Measurements from ENCODE around the gene LSG1.
A peak's percentile ranks its signal among the peaks of the same experiment; 100 is the strongest.

The LSG1 gene

DNA sequence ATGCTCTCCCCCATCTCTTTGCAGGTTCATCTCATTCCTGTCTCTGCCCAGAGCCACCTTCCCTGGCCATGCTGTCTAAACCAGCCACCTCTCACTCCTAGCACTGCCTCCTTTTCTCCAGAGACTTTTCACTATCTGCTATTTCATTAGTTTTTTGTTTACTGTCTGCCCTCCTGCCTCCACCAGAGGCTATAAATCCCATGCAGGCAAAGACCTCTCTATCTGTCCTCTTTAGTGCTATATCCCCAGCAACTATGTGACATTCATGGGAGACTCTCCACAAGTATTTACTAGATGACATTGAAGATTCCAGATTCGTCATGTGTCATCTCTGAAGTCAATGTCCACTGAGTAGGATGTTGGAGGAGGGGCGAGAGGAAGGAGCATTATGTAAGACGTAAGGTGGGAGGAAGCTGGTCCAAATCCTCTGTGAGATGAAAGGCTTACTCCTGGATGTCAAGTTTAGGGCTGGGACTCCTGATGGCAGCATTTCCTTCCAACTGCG is 10.2 kb upstream of the LSG1 start:
- Mint-ChIP-seq H3K4me3 (no peak overlapping the region), H3K27ac (no peak overlapping the region)

DNA sequence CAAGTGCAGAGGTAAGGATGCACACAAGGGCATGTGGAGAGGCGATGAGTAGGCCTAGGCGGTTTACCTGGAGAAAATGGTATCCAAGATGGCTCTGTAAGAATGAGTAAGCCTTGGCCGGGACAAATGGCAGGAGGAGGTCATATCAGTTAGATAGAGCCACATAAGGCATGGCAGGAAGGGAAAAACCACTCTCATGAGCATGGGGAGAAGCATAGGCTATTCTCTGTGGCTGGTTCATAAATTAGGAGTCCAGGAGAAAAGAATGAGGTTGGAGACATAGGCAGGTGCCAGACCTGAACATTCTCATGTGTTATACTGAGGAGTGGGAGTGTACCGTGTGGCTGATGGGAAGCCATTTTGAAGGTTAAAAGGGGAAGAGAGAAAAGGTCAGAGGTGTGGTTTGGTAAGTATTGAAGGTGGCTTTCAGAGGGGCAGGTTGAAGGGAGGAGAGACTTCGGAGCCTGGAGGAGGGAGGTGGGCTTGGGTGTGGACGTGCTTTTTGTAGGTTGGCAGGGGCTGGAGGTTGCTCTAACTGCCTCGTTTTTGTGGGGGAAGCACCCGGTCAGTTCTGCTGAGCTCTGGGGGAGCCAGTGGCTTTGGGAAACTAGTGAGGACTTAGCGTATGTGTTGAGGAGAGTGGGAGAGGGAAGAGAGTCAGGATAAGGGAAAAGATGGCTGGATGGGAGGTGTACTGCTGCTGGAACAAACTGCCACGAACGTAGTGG is 9.1 kb upstream of the LSG1 start:
- H3K27ac Mint-ChIP-seq = no peak overlapping the region
- DNase-seq (ENCODE audit: low spot score) = no peak
- no peaks in the 10 kb centered on the region for H3K9me3 Mint-ChIP-seq
- peaks cover 32% of the 10 kb centered on the region for H3K27me3 Mint-ChIP-seq (ENCODE audit: low read depth)
- H3K4me1 Mint-ChIP-seq (ENCODE audit: low read depth) = peaks cover 25% of the 10 kb centered on the region
- H3K36me3 Mint-ChIP-seq (ENCODE audit: low read depth) = no peaks in the 10 kb centered on the region
- no peak overlapping the region for H3K4me3 Mint-ChIP-seq

More for the DNA sequence above, 10.2 kb upstream of the LSG1 start:
- Mint-ChIP-seq H3K27me3 (ENCODE audit: low read depth) (peaks cover 37% of the 10 kb centered on the region), H3K36me3 (ENCODE audit: low read depth) (no peaks in the 10 kb centered on the region), H3K4me1 (ENCODE audit: low read depth) (peaks cover 30% of the 10 kb centered on the region), H3K9me3 (no peaks in the 10 kb centered on the region)
- no peak for DNase-seq (ENCODE audit: low spot score)

DNA sequence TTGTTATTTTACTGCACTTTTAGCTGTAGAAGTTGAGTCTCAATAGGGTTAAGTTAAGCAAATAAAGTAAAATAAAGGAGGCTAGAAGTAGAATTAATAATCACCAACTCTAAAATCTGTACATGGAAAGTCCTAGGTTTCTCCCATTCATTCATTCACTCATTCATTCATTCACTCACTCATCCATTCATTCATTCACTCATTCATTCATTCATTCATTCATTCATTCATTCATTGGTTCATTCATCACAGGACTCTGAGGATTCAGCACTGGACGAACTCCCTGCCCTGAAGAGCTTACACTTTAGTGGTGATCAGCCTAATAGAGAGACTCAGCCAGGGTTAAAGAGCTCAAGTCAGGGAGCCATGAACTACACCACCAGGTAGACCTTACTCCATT is 4.5 kb upstream of the LSG1 start:
- no peak for DNase-seq (ENCODE audit: low spot score)
- Mint-ChIP-seq H3K36me3 (ENCODE audit: low read depth) (no peaks in the 10 kb centered on the region), H3K4me1 (ENCODE audit: low read depth) (peaks cover 11% of the 10 kb centered on the region), H3K9me3 (no peaks in the 10 kb centered on the region), H3K4me3 (no peak overlapping the region), H3K27ac (no peak overlapping the region), H3K27me3 (ENCODE audit: low read depth) (peaks cover 6% of the 10 kb centered on the region)

DNA sequence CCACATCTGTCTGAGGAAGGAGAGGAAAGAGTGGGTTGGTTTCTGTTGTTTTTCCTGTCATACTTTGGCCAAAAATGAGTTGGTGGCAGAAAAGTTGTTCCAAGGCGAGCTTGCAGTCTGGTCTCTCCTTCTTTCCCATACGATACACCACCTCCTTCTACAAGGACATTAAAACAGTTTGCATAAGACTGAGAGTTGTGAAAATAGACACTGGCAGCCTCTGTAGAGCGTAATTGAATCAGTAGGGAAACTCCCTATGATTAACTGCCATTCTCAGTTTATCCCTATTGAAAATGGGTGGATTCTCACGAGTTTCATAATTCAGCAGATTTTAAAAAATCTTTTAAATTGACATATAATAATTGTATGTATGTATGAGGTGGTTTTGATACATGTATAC is 3.7 kb upstream of the LSG1 start:
- Mint-ChIP-seq H3K9me3 (no peaks in the 10 kb centered on the region), H3K4me1 (ENCODE audit: low read depth) (peaks cover 16% of the 10 kb centered on the region), H3K36me3 (ENCODE audit: low read depth) (no peaks in the 10 kb centered on the region), H3K27ac (no peak overlapping the region), H3K4me3 (peak overlapping the region; percentile 33), H3K27me3 (ENCODE audit: low read depth) (no peaks in the 10 kb centered on the region)
- no peak for DNase-seq (ENCODE audit: low spot score)

DNA sequence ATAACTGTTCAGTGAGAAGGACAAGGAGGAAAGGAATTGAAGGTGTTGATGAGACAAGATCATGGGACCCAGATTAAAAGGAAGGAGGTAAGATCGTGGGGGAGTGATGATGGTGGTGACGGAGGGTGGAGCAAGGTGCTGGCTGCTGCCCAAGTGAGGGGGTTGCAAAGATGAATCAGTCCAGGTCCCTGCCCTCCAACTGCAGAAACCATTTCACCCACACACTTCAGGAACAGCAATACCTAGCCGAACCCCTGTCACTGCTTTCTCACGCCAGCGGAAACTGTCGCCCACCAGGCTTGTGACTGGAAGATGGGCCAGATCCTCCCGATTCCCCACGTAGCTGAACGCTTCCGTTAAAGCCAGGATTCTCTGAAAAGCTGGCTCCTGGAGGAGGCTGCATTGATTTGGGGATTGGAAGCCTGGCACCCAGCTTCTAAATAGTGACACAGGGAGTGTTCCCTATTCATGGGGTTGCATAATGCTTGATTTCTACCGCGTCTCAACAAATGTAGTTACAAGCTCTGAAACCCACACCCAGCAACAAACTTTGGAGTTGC is 3.2 kb upstream of the LSG1 start:
- Mint-ChIP-seq H3K9me3 (no peaks in the 10 kb centered on the region), H3K4me3 (peak overlapping the region; percentile 39), H3K4me1 (ENCODE audit: low read depth) (peaks cover 18% of the 10 kb centered on the region), H3K36me3 (ENCODE audit: low read depth) (no peaks in the 10 kb centered on the region), H3K27ac (peak overlapping the region; percentile 37), H3K27me3 (ENCODE audit: low read depth) (no peaks in the 10 kb centered on the region)
- DNase-seq (ENCODE audit: low spot score) = peak; percentile 73

DNA sequence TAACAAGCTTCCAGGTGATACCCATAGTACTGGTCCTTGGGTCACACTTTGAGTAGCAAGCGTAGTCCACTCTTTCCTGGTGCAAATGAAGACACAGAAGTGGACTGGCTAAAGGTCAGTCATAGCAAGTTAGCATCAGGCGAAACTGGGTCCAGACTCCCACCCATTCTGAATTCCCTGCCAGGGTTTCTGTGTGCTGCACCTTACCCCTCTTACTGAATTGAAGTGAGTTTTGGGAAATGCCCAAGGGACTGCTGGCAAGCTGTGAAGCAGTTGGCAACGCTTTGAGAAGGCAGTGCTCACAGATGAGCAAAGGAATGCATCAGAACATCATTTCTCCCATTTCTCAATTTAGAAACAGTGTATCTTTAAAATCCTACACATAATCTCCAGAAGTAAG is 1.8 kb upstream of the LSG1 start:
- no peaks in the 10 kb centered on the region for H3K9me3 Mint-ChIP-seq
- no peak for DNase-seq (ENCODE audit: low spot score)
- H3K27ac Mint-ChIP-seq = no peak overlapping the region
- H3K27me3 Mint-ChIP-seq (ENCODE audit: low read depth) = no peaks in the 10 kb centered on the region
- peaks cover 8% of the 10 kb centered on the region for H3K36me3 Mint-ChIP-seq (ENCODE audit: low read depth)
- H3K4me3 Mint-ChIP-seq = no peak overlapping the region
- H3K4me1 Mint-ChIP-seq (ENCODE audit: low read depth) = peaks cover 21% of the 10 kb centered on the region

DNA sequence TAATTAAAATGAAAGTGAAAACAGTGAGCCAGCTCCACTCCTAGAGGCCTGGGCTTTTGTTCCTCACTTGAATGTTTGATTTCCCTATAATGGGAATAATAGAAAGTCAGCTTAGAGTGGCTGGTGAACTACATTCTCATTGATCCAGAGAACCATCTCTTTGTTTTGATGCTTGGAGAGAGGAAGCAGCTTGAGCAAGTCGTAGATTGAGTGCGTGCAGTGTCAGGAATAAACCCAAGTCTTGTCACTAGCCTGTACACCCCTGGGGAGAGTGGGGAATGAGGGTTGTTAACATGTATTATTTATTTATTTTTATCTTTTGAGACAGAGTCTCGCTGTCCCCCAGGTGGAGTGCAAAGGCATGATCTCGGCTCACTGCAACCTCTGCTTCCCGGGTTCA is 885 bp upstream of the LSG1 start:
- Mint-ChIP-seq H3K36me3 (ENCODE audit: low read depth) (peaks cover 11% of the 10 kb centered on the region), H3K4me3 (peak overlapping the region; percentile 99), H3K4me1 (ENCODE audit: low read depth) (peaks cover 23% of the 10 kb centered on the region), H3K27me3 (ENCODE audit: low read depth) (no peaks in the 10 kb centered on the region), H3K9me3 (no peaks in the 10 kb centered on the region), H3K27ac (peak overlapping the region; percentile 66)
- DNase-seq (ENCODE audit: low spot score) = no peak

DNA sequence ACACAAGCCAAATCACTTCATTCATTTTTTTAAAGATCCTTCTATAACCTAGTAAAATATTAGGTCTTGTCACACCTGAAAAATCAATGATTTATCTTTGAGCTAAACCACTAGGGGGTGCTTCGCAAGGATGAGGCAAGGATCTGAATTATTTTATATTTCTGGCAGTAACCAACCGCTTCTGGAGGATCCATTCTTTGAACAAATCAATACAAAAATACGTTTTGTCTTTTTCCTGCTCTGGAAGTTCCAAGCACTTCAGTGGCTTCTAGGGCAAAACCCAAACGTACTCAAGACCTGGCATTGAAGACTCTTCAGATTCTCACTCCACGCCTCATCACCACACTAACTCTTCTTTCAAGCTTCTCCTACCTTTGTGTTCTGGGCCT is 486 bp downstream of the LSG1 start:
- no peak for DNase-seq (ENCODE audit: low spot score)
- Mint-ChIP-seq H3K4me1 (ENCODE audit: low read depth) (peaks cover 23% of the 10 kb centered on the region), H3K27me3 (ENCODE audit: low read depth) (no peaks in the 10 kb centered on the region), H3K9me3 (no peaks in the 10 kb centered on the region), H3K36me3 (ENCODE audit: low read depth) (peaks cover 14% of the 10 kb centered on the region), H3K4me3 (peak overlapping the region; percentile 99), H3K27ac (peak overlapping the region; percentile 97)

DNA sequence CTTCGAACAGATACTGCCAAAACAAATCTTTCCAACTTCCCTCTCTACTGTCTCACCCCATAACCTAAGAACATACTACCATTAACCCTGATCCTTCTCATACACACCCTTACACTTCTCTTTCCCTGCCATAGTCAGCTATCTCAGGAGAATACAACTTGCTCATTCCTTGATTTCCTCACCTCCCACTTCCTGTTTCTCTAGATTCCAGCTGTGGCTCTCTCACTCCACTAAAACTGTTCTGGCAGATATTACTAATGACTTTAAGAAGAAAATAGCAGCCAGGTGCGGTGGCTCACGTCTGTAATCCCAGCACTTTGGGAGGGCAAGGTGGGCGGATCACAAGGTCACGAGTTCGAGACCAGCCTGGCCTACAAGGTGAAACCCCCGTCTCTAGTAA is 4.6 kb downstream of the LSG1 start:
- Mint-ChIP-seq H3K9me3 (no peaks in the 10 kb centered on the region), H3K4me3 (no peak overlapping the region), H3K36me3 (ENCODE audit: low read depth) (peaks cover 32% of the 10 kb centered on the region), H3K27me3 (ENCODE audit: low read depth) (no peaks in the 10 kb centered on the region), H3K27ac (no peak overlapping the region), H3K4me1 (ENCODE audit: low read depth) (peaks cover 14% of the 10 kb centered on the region)
- no peak for DNase-seq (ENCODE audit: low spot score)

DNA sequence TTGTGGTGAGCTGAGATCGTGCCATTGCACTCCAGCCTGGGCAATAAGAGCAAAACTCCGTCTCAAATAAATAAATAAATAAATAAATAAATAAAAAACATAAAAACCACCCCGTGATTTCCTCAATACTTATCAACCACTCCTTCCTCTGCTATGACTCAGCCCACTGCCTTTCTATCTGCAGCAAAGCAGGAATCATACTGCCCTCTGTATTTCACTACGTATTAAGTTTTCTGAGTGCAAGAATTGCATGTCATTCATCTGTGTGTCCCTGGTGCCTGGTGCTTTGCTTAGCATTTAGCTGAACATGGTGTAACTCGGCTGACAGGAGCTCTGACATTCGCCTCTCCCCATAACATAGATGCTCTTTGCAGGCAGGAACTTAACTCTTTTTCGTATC is 7.1 kb downstream of the LSG1 start:
- Mint-ChIP-seq H3K4me3 (no peak overlapping the region), H3K27me3 (ENCODE audit: low read depth) (no peaks in the 10 kb centered on the region), H3K36me3 (ENCODE audit: low read depth) (peaks cover 42% of the 10 kb centered on the region), H3K4me1 (ENCODE audit: low read depth) (peaks cover 18% of the 10 kb centered on the region), H3K27ac (no peak overlapping the region), H3K9me3 (no peaks in the 10 kb centered on the region)
- no peak for DNase-seq (ENCODE audit: low spot score)

DNA sequence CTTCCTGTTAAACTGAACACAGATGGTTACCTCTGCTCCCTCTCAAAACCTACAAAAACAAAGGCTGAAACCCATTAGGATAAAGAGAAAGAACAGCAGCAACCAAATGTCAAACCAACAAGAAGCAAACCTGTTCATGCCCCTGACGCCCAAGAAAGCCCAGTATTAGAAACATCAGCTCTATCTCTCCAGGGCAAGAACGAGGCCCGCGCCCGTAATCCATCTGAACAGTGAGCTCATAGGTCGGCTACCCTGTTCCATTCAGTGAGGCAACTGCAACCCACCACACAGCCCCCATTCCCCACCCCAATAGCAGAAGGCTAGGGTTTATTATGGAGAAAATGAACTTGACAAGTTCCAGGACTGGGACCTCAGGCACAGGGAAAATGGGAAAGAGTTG is 10.0 kb downstream of the LSG1 start:
- Mint-ChIP-seq H3K4me1 (ENCODE audit: low read depth) (peaks cover 23% of the 10 kb centered on the region), H3K36me3 (ENCODE audit: low read depth) (peaks cover 48% of the 10 kb centered on the region), H3K27me3 (ENCODE audit: low read depth) (no peaks in the 10 kb centered on the region), H3K27ac (no peak overlapping the region), H3K4me3 (no peak overlapping the region), H3K9me3 (no peaks in the 10 kb centered on the region)
- DNase-seq (ENCODE audit: low spot score) = no peak

DNA sequence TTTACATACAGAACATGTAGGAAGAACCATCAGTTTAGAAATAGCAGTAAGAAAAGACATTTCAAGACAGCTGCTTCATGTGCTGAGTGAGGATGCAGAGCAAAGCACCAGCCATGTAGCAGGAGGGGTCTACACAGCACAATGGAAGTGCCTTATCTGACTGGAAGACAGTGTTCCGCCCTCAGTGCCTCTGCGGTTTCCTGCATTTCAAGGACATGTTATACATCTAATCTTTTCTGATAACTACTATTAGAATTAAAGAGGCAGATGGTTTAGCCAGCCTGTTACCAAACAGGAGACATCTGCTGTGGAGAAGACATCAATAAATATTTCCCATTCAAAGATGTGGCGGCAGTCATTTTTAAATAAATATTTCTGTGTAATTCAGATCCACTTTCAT is 10.6 kb downstream of the LSG1 start:
- DNase-seq (ENCODE audit: low spot score) = no peak

DNA sequence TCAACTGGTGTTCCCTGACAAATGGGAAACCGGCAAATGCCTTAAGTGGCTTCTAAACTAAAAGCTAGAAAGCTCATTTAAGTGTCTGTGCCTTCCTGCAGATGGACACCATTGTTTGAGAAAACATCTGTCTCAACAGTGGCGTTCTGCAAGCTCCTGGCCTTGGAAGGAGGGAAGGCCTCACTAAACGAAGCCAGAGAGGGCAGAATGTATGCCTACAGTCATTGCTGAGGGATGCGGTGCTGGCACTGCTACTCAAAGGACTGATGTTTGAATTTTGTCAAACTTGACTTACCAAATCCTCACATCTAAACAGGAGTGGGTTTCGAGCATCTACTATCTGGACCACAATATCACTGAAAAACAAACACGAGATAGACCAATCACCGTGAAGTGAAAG is 12.2 kb downstream of the LSG1 start:
- Mint-ChIP-seq H3K27me3 (ENCODE audit: low read depth) (no peaks in the 10 kb centered on the region), H3K9me3 (no peaks in the 10 kb centered on the region), H3K4me3 (no peak overlapping the region), H3K27ac (no peak overlapping the region), H3K36me3 (ENCODE audit: low read depth) (peaks cover 53% of the 10 kb centered on the region), H3K4me1 (ENCODE audit: low read depth) (peaks cover 29% of the 10 kb centered on the region)
- DNase-seq (ENCODE audit: low spot score) = no peak

More for the DNA sequence above, 10.6 kb downstream of the LSG1 start:
- Mint-ChIP-seq H3K27me3 (ENCODE audit: low read depth) (no peaks in the 10 kb centered on the region), H3K4me3 (no peak overlapping the region), H3K27ac (peak overlapping the region; percentile 38), H3K36me3 (ENCODE audit: low read depth) (peaks cover 51% of the 10 kb centered on the region), H3K4me1 (ENCODE audit: low read depth) (peaks cover 23% of the 10 kb centered on the region), H3K9me3 (no peaks in the 10 kb centered on the region)

DNA sequence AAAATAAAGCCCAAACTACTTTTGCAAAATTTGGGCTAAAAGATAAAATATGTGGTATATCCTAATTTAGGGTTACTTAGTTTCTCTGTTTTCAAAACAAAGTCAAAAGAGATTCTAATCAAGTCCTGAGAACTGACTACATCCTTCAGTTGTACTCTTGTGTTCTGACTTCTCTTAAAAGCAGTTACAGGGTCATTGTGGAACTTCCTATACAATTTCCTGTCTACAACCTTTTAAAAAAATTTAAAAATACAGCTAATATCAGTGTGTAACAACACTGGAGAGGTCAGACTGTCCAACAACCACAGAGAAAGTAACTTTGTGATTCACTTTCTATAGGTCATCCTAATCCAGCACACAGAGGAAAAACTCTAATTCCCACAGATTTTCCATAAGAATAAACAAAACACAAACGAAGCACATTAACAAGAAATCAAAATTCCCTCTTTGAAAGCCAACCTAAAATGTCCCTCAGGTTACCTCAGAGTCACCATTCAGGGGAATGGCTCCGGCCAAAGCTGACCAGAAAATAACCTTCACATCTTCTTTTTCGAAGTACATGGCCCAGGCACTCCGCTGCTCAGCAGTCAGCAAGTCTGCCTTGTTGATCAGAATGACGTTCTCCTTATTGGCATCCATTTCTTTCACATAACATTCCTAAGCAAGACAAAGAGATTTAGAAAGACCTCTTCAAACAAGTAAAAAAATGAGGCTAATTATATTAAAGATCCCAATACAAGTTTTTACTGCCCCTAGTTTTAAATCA is 13.3 kb downstream of the LSG1 start:
- Mint-ChIP-seq H3K27me3 (ENCODE audit: low read depth) (no peaks in the 10 kb centered on the region), H3K4me1 (ENCODE audit: low read depth) (peaks cover 39% of the 10 kb centered on the region), H3K27ac (peak overlapping the region; percentile 34), H3K36me3 (ENCODE audit: low read depth) (peaks cover 61% of the 10 kb centered on the region), H3K9me3 (no peaks in the 10 kb centered on the region), H3K4me3 (no peak overlapping the region)
- DNase-seq (ENCODE audit: low spot score) = no peak
